ENCODE data around the gene CROCC2.

Gene CROCC2

DNA sequence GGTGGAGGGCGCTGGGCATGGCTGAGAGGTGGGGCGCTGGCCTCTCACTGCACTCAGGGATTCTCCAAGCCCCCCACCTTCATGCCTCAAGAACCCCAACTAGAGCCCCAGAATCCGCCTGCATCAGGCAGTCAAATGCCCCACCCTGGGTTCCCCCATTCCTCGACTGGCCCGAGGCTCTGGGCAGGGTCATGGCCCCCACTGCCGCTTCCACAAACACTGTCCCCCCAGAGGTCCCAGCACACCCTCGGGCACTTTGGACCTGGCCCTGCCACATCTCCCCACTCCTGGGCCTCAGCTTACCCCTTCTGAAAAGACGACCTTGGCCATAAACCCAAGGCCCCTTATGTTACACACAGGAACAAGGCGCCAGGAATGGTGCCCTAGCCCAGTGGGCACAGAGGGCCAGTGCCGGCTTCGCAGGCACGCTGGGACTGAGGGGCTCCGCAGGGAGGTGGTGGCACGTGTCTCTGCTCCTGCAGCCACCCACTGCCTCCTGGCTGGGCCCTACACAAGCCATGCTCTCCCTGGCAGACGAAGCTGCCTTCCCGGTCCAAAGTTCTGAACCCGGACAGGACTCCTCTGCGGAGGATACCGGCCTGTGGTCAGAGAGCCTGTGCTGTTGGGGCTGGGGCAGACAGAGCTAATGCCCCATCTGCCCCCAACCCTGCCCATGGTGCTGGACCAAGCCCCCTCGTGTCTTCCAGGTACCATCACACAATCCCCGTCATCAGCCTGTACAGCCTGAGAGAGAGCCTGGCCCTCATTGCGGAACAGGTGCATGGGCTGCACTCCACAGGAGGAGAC lies 30.7 kb upstream of the CROCC2 start:
- DNase-seq (ENCODE audit: low read depth in 3 of 3), result no peak

DNA sequence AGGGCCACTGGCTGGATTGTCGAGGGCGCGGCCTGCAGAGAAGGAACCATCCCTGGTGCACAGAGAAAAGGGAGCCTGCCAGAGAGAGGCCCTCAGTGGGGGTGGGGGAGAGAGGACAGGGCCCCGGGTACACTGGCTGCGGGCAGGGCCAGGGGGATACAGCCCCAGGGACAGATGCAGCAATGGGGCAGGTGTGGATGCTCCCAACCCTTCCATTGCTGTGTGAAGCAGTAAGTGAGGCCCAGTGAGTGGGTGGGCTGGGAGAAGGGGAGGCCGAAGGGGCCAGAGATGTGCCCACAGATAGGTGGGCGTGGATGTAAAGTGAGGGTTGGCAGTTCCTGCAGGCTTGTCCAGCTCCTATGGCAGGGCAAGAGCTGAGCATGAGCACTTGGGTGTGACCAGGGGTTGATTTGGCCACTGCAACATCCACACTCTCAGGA lies 30.1 kb upstream of the CROCC2 start:
- DNase-seq (ENCODE audit: low read depth in 3 of 3), result no peak

DNA sequence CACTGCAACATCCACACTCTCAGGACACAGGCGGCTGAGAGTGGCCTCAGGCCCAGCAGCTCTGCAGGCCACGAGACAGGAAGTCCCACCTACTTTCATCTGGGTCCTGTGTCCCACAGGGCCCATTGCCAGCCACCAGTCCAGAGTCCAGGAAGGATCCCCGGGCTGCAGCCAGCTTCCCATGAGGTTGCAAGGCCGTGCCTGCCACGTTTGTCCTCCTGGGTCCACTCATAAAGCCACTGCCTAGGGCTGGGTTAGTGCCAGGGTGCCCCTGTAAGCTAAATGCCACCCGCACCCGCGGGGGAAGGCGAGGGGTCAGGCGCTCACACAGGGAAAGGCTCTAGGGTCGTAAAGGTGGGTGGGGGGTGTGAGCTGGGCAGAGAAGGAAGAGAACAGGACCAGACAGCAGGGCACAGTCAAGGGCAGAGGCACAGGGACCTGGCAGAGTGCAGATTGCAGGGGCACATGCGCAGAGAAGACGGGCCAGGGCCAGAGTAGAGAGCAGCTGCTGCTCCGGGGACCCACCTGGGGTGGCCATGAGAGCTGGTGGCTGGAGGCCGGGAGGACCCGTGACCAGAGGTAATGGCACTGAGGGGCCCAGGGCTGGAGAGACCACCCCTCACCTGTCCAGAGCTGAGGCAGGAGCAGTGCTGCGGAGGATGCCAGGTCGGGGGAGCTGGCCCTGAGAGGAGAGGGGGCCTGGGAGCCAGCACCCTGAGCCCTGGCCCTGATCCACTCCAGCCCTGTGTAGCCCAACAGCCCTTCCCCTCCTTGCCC lies 29.5 kb upstream of the CROCC2 start:
- no peak for DNase-seq (ENCODE audit: low read depth in 3 of 3)

DNA sequence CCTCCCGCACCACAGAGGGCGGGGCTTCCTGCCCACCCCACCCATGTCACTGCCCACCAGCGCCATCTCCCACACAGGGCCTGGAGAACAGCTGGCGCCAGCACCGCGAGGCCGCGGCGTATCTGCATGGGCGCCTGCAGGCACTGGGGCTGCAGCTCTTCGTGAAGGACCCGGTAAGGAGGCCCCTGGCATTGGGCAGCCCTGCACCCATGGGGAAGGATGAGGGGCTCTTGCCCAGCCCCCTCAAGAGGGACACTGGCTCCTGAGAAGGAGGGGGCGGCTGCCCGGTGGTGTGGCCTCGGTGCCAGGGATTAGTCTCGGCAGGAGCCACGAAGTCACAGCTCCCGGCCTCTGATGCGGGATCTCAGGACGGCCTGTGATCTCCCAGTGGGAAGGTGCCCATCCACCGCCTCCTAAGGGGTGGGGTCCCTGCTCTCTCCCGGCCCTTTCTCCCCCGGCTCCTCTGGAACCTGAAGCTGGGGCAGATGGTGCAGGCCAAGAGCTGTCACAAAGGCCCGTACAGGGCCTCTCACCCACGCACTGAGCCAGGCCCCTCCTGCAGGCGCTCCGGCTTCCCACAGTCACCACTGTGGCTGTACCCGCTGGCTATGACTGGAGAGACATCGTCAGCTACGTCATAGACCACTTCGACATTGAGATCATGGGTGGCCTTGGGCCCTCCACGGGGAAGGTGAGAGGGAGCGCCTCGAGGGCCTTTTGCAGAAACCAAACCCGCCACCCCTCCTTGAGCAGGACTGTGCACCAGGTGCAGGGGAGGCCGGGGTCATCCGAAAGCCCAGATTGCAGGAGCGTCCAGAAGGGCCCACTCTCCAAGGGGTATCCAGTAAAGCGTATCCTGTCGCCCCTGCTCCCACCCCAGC lies 28.4 kb upstream of the CROCC2 start:
- DNase-seq (ENCODE audit: low read depth in 3 of 3), result no peak

- no peak for DNase-seq (ENCODE audit: low read depth in 3 of 3)
These were observed 27.7 kb upstream of the CROCC2 start for GRCh38 chr2:240878341-240878936.

GRCh38 chr2:240879105-240879504 lies 27.0 kb upstream of the CROCC2 start:
- no peak for DNase-seq (ENCODE audit: low read depth in 3 of 3)

GRCh38 chr2:240881913-240882312 lies 24.2 kb upstream of the CROCC2 start:
- DNase-seq (ENCODE audit: low read depth in 3 of 3), result no peak

DNA sequence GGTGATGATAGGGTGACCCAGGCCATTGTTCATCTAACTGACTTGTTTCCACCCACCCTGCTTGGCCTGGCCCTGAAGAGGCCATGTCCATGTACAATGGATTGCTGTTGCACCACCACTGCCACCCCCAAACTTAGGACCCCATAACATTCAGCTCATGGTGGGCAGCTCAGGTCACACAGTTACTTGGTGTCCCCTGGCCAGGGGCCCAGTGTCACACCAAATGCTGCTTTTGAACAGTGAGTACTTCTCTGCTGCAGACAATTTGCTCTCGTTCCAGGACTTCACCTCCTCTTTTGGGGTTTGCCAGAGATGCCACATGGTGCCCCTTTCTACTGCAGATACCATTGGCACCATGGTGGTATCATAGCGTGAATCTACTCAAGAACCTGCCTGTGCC lies 21.9 kb upstream of the CROCC2 start:
- DNase-seq (ENCODE audit: low read depth in 3 of 3), result no peak

DNA sequence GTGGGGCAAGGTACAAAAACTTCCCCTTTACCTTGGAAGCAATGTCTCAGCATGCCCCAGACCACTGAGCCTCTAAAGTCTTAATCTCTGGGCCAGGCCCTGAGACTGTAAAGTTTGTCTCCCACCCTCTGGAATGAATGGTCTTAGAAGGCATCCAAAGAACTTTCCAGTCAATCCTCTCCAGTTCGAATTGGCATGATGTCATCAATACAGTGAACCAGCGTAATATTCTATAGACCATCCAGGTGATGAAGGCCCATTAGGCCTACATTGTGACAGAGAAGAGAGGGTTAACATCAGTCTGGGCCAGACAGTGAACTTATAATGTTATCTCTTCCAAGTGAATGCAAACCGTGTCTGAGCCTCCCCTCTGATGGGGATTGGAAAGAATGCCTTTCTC lies 21.4 kb upstream of the CROCC2 start:
- DNase-seq (ENCODE audit: low read depth in 3 of 3), result no peak

- no peak for DNase-seq (ENCODE audit: low read depth in 3 of 3)
These were observed 20.6 kb upstream of the CROCC2 start for GRCh38 chr2:240885566-240885965.

GRCh38 chr2:240886023-240886565 lies 20.0 kb upstream of the CROCC2 start:
- DNase-seq (ENCODE audit: low read depth in 3 of 3), result no peak

DNA sequence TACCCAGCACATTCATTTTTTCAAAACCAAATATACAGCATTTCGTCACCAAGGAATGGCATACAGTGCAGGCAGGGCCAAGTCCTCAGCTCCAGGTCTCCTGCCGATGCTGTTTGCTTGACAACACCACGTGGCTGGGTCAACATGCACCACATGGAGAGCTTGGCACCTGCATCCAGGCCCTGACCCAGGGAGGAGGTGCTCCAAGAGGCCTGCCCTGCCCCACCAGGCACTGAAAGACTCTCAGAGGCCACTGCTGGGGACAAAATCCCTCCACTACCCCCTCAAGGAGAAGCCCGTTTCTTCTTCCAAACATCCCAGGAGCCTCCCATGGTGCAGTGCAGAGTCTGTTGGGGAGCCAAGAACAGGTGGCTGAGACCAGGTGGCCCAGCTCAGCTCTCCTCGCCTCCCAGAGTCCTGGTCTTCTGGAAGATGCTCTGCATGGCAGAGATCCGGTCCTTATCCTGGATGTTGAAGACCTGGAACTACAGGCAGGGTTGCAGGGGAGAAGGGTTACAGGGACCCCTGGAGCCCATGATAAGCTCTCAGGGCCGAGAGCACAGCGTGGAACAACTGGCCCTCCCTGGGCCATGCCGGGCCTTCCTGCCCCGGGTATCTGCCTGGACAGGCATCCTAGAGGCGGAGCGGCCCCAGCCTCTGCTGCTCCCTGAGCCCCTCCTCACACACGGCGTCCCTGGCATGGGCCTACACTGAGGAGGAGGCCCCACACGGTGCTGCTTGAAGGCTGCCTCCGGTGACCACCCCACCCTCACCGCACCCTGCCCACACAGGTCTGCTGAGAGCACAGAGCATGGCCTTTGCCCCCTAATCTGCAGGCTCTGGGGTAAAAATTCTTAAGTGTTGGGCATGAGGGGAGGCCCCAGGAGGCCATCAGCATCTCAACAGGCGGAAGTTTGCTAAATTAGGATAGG lies 19.2 kb upstream of the CROCC2 start:
- DNase-seq (ENCODE audit: low read depth in 3 of 3), result no peak

GRCh38 chr2:240887631-240888030 lies 18.5 kb upstream of the CROCC2 start:
- no peak for DNase-seq (ENCODE audit: low read depth in 3 of 3)

DNA sequence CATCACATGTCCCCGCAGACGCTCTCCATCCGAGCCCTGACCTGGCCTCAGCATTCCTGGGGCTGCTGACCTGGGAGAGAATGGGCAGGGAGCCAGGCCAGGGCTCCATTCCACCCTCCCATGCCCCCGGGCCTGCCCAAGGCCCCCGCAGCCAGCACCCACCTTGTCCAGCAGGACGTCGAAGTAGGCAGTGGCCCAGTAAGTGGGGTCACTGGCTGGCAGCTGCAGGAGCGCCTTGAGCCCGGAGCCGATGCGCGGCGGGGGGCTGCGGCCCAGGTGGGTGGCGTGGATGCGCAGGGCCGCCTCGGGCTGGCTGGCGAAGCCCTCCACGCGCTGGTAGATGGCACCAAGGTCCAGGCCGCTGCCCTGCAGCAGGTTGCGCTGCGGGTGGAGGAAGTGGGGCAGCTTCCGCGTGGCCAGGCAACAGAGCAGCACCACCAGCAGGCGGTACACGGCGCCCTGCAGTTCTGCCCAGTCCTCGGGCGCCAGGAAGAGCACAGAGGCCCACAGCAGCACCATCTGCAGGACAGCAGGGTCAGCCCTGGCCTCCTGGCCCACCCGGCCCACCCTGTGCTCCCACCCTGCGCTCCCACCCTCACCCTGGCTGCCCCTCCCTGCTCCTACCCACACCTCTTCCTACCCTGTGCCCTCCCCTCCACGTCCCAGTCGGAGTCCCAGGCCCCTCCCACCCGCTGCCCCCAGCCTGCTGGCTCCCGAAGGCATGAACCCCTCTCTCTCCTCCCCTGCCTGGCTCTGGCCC lies 17.8 kb upstream of the CROCC2 start:
- no peak for DNase-seq (ENCODE audit: low read depth in 3 of 3)

DNA sequence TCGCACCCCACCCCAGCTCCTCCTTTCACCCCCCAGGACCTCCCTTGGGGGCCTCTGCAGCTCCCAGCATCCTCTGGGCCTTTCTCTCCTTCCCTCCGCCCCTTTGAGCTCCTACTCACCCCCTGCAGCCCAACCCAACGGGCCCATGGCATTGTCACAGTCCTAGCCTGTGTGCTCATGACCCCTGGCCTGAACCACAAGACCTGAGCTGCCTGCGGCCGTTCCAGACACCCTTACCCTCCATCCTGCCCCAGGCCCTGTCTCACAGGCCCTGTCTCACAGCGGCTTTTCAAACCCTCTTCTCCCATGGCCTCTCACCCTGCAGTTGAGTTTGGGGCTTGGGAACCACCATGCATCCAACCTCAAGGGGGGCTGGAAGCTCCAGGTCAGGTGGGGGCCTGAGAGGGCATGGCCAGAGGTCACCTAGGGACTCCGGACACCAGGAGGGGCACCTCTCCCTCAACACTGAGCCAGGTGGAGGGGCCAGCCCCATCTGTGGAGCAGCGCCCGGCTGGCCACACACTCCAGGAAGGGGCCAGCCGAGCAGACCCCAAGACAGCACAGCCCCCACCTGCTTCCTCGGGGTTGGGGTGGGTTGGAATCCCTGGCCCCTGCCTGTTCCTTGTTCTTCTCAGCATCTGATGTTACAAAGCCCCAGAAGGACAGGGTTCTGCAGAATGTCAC lies 17.1 kb upstream of the CROCC2 start:
- no peak for DNase-seq (ENCODE audit: low read depth in 3 of 3)

DNA sequence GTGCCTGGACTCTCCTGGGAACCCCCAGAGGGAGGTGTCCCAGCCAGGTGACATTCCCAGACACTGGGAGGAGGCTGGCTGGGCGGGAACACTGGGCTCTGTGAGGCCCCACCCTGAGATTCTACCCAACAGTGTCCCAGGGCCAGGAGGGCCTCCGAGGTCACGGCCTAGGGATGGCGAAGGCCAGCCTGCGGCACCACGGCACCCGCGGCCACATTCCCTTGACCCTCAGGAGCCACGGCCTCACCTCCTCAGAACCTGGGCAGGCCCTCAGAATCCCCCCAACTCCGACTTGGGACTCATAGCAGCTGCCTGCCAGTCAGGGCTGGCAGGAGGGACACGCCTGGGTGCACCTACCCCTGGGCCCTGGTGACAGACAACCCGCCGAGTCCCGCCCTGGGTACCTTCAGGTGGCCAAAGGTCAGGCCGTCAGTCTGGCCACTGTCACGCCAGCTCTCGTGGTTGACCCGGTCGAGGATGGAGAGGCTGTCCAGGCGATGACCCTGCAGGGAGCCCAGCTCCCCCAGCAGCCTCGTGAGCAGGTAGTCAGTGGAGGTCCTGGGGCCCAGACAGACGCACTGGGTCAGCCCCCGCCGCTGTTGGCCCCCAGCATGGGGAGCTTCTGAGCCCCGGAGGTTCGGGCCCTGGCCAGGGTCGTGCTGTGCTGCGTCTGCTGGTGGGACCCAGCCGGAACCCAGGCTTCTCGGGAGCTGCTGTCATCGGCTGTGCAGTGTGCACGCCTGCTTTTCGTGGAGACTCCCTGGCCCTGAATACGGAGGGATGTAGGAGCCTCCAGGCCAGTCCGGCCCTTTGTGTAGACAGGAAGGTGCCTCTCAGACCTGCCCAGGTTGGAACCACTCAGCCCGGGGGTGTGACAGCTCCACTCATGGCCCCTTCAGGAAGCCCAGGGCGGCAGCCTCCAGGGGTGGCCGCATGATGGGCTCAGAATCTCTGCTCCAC lies 16.3 kb upstream of the CROCC2 start:
- no peak for DNase-seq (ENCODE audit: low read depth in 3 of 3)

- no peak for DNase-seq (ENCODE audit: low read depth in 3 of 3)
These were observed 15.4 kb upstream of the CROCC2 start for GRCh38 chr2:240890691-240891090.
